Smooth muscle cell (in vitro differentiated cells): ENCODE data around the gene PBX4. TPM values are rescaled to one million over a fixed set of nuclear protein-coding genes. Genes with fewer than 3 reads are reported as not detected.

Experiments
- DNase-seq: peaks from one replicate; lab custom pipeline; 2025; ENCODE audit not compliant: unreplicated experiment; lab: John Stamatoyannopoulos, UW
- H2AFZ ChIP-seq: fragments of 200-600 bp; sonication (generic); 2 replicates; pipeline ENCODE4 v1.6.0; 2016; ENCODE audit warnings: antibody characterized with exemption, low read depth, mild to moderate bottlenecking
- H3F3A ChIP-seq: fragments of 200-600 bp; sonication (generic); 2 replicates; pipeline ENCODE4 v1.6.0; 2017; ENCODE audit warnings: antibody characterized with exemption, low read depth
- H3K27ac ChIP-seq: fragments of 200-600 bp; sonication (generic); 2 replicates; pipeline ENCODE4 v1.5.1; 2016; ENCODE audit warnings: low read depth, mild to moderate bottlenecking
- H3K27me3 ChIP-seq: fragments of 200-600 bp; sonication (generic); 2 replicates; pipeline ENCODE4 v1.6.1; 2016; ENCODE audit warnings: low read depth, mild to moderate bottlenecking
- H3K36me3 ChIP-seq: fragments of 200-600 bp; sonication (generic); 2 replicates; pipeline ENCODE4 v1.5.1; 2016; ENCODE audit warnings: low read depth
- H3K4me1 ChIP-seq: fragments of 200-600 bp; sonication (generic); 2 replicates; pipeline ENCODE4 v1.5.1; 2016; ENCODE audit warnings: low read depth
- H3K4me2 ChIP-seq: fragments of 200-600 bp; sonication (generic); 2 replicates; pipeline ENCODE4 v1.6.0; 2016; ENCODE audit warnings: mild to moderate bottlenecking
- H3K4me3 ChIP-seq: fragments of 200-600 bp; sonication (generic); 2 replicates; pipeline ENCODE4 v1.5.1; 2016; ENCODE audit warnings: mild to moderate bottlenecking
- H3K79me2 ChIP-seq: fragments of 200-600 bp; sonication (generic); 2 replicates; pipeline ENCODE4 v1.6.0; 2016; ENCODE audit warnings: low read depth, mild to moderate bottlenecking
- H3K9ac ChIP-seq: fragments of 200-600 bp; sonication (generic); 2 replicates; pipeline ENCODE4 v1.6.0; 2016; ENCODE audit warnings: low read depth
- H3K9me3 ChIP-seq: fragments of 200-600 bp; sonication (generic); replicated peaks from 2 replicates; pipeline ENCODE4 v1.5.1; 2016; ENCODE audit warnings: low read depth
- H4K20me1 ChIP-seq: fragments of 200-600 bp; sonication (generic); 2 replicates; pipeline ENCODE4 v1.6.0; 2016; ENCODE audit warnings: low read depth
- CTCF ChIP-seq: fragments of 200-600 bp; sonication (generic); IDR thresholded peaks from 2 replicates; pipeline ENCODE4 v1.5.1; 2017; ENCODE audit warnings: borderline replicate concordance, mild to moderate bottlenecking, antibody characterized with exemption; ENCODE audit not compliant: insufficient read depth, poor library complexity, severe bottlenecking
- WGBS: methylation state at CpG from one replicate; pipeline ENCODE4 v1.1.7; 2016; ENCODE audit warnings: low lambda C conversion rate; 5-methylcytosine and 5-hydroxymethylcytosine counted together
- polyA plus RNA-seq: library from polyadenylated mRNA; unstranded; fragments of >200 nt; fragmentation: Nextera tagmentation; extraction: Ambion mirVana; gene quantifications from 2 replicates; pipeline ENCODE4 v1.2.1, GENCODE V29; 2016
- total RNA-seq: library from RNA; depleted of rRNA; stranded (reverse); fragments of >200 nt; gene quantifications from 2 replicates; pipeline ENCODE4 v1.2.3, GENCODE V29; 2014

Gene PBX4
- total and polyA plus RNA-seq, 2 experiments from 2014 or later, result 1.7 to 2.5 TPM

GRCh38 chr19:19523177-19523576, 95.3 kb downstream of the PBX4 start:
- H3K4me2 ChIP-seq, result no peak overlapping the region
- H3K9ac ChIP-seq, result no peak overlapping the region
- H3K4me3 ChIP-seq, result no peak overlapping the region
- no peak overlapping the region for H3K27ac ChIP-seq
- no peak for TF ChIP-seq CTCF
- no peaks in the 10 kb centered on the region for H3K27me3 ChIP-seq
- H3K36me3 ChIP-seq, result no peaks in the 10 kb centered on the region
- no peaks in the 10 kb centered on the region for H3F3A ChIP-seq
- WGBS, result 94% methylated on average over 3 of the region's 3 CpGs
- no peaks in the 10 kb centered on the region for H3K4me1 ChIP-seq
- no peaks in the 10 kb centered on the region for H3K9me3 ChIP-seq
- H3K79me2 ChIP-seq, result peaks cover 61% of the 10 kb centered on the region
- no peak overlapping the region for H2AFZ ChIP-seq
- peaks cover 94% of the 10 kb centered on the region for H4K20me1 ChIP-seq
- DNase-seq, result no peak

GRCh38 chr19:19520989-19521388, 97.5 kb downstream of the PBX4 start:
- H3K9me3 ChIP-seq, result no peaks in the 10 kb centered on the region
- H2AFZ ChIP-seq, result no peak overlapping the region
- 95% methylated on average over 6 of the region's 6 CpGs for WGBS
- no peak overlapping the region for H3K27ac ChIP-seq
- no peak for DNase-seq
- H3F3A ChIP-seq, result no peaks in the 10 kb centered on the region
- peaks cover 82% of the 10 kb centered on the region for H3K79me2 ChIP-seq
- no peaks in the 10 kb centered on the region for H3K36me3 ChIP-seq
- peaks cover 77% of the 10 kb centered on the region for H4K20me1 ChIP-seq
- no peaks in the 10 kb centered on the region for H3K27me3 ChIP-seq
- no peak for TF ChIP-seq CTCF
- no peak overlapping the region for H3K4me2 ChIP-seq
- H3K4me3 ChIP-seq, result no peak overlapping the region
- no peak overlapping the region for H3K9ac ChIP-seq
- H3K4me1 ChIP-seq, result peaks cover 9% of the 10 kb centered on the region

- peaks cover 61% of the 10 kb centered on the region for H3K79me2 ChIP-seq
- peak overlapping the region; percentile 98 for H3K4me2 ChIP-seq
- peak overlapping the region; percentile 87 for H3K4me3 ChIP-seq
- no peaks in the 10 kb centered on the region for H3F3A ChIP-seq
- DNase-seq, result no peak
- peak overlapping the region; percentile 75 for H3K9ac ChIP-seq
- H3K27ac ChIP-seq, result no peak overlapping the region
- H3K4me1 ChIP-seq, result peaks cover 9% of the 10 kb centered on the region
- no peaks in the 10 kb centered on the region for H3K36me3 ChIP-seq
- WGBS, result 98% methylated on average over 10 of the region's 10 CpGs
- no peak for TF ChIP-seq CTCF
- H2AFZ ChIP-seq, result no peak overlapping the region
- H3K27me3 ChIP-seq, result no peaks in the 10 kb centered on the region
- H3K9me3 ChIP-seq, result no peaks in the 10 kb centered on the region
- H4K20me1 ChIP-seq, result peaks cover 40% of the 10 kb centered on the region
Observed at GRCh38 chr19:19517235-19517619, 101.3 kb downstream of the PBX4 start.
